K562 (cell line): ENCODE measurements around the gene CCDC27. TPM values are rescaled to one million over a fixed set of nuclear protein-coding genes. Genes with fewer than 3 reads are reported as not detected.
"Not testable (repeated sequence)": the region's sequence is repeated elsewhere in the genome, so short reads cannot be mapped to it uniquely, and the experiment has no call there.

ENCODE experiments used
- ATAC-seq: fragments of 200-7000 bp; cut with Tn5 transposase; 3 replicates; pipeline ENCODE4 v1.9.1; 2020; ENCODE audit warnings: moderate library complexity
- BruUV-seq: library from RNA; stranded (reverse); fragments of 400-500 nt; replicated peaks from 2 replicates; lab custom pipeline; 2021; lab: Mats Ljungman, UMichigan
- CTCF ChIA-PET: fragments of 300-600 bp; formaldehyde crosslinking; extraction: SDS; loops from one replicate; lab custom pipeline; 2021; ENCODE audit warnings: low intra/inter-chr PET ratio; lab: Yijun Ruan, JAX
- POLR2A ChIA-PET: fragments of 300-600, 350-650 bp; sonication (Branson Sonifier 250); formaldehyde crosslinking; extraction: SDS; loops from one replicate; lab custom pipeline; 2021; ENCODE audit warnings: antibody characterized with exemption, inconsistent platforms; lab: Yijun Ruan, JAX
- DNase-seq, 4 experiments: peaks; one replicate each; pipeline versions ENCODE4 v3.0.0 to v3.0.0-alpha.2; 2011 to 2018; ENCODE audit warnings: low spot score in 3 of 4, mixed read lengths in 3 of 4; ENCODE audit errors: extremely low read depth in 1 of 4
- FAIRE-seq: peaks from 2 replicates; lab custom pipeline; 2011; peaks lifted over from hg19 to GRCh38; lab: Jason Lieb, UNC
- H2AFZ ChIP-seq: 2 replicates; pipeline ENCODE4 v1.6.0; 2011; ENCODE audit warnings: low read depth, low read length, control low read depth, inconsistent platforms
- H3K27ac ChIP-seq: fragments of 200-600 bp; 3 replicates; pipeline ENCODE4 v1.8.0; 2011; ENCODE audit warnings: low read depth, mild to moderate bottlenecking, control low read depth, inconsistent platforms, low read length, moderate library complexity, mixed read lengths; ENCODE audit errors: extremely low read depth
- H3K27me3 ChIP-seq, 2 experiments: fragments of 300-600 bp in 1 of 2; 2 replicates in 1 of 2; 3 replicates in 1 of 2; pipeline versions ENCODE4 v1.6.0 to v1.8.0; 2011; ENCODE audit warnings: inconsistent platforms in 2 of 2, low read length in 2 of 2, mild to moderate bottlenecking in 1 of 2, mixed read lengths in 1 of 2, moderate library complexity in 1 of 2; ENCODE audit not compliant: control insufficient read depth in 2 of 2, insufficient read depth in 2 of 2
- H3K36me3 ChIP-seq: fragments of 300-600 bp; 3 replicates; pipeline ENCODE4 v1.8.0; 2011; ENCODE audit warnings: mild to moderate bottlenecking, low read length, inconsistent platforms; ENCODE audit not compliant: control insufficient read depth, insufficient read depth
- H3K4me1 ChIP-seq, 2 experiments: fragments of 200-600 bp in 1 of 2; replicated peaks in 1 of 2; 2 replicates in 1 of 2; 3 replicates in 1 of 2; pipeline versions ENCODE4 v1.5.1 to v1.8.0; 2011; ENCODE audit warnings: inconsistent platforms in 2 of 2, low read length in 2 of 2, mild to moderate bottlenecking in 1 of 2, mixed read lengths in 1 of 2, moderate library complexity in 1 of 2; ENCODE audit not compliant: control insufficient read depth in 2 of 2, insufficient read depth in 2 of 2
- H3K4me2 ChIP-seq: 2 replicates; pipeline ENCODE4 v1.6.1; 2011; ENCODE audit warnings: low read length, control low read depth, inconsistent platforms, mixed read lengths; ENCODE audit not compliant: insufficient read depth
- H3K4me3 ChIP-seq: fragments of 200-600 bp; sonication (generic), shearing (Covaris generic); 2 replicates; pipeline ENCODE4 v1.5.1; 2016; ENCODE audit warnings: control low read depth, inconsistent platforms
- H3K79me2 ChIP-seq: fragments of 200-600 bp; 3 replicates; pipeline ENCODE4 v1.8.0; 2011; ENCODE audit warnings: low read length, inconsistent platforms; ENCODE audit not compliant: control insufficient read depth, insufficient read depth
- H3K9ac ChIP-seq, 2 experiments: 2 replicates each; pipeline versions ENCODE4 v1.6.0 to v1.6.1; 2011; ENCODE audit warnings: low read depth in 2 of 2, low read length in 2 of 2, control low read depth in 1 of 2, inconsistent platforms in 1 of 2, mild to moderate bottlenecking in 1 of 2, mixed read lengths in 1 of 2; ENCODE audit not compliant: insufficient read depth in 1 of 2
- H3K9me1 ChIP-seq: one replicate; pipeline ENCODE4 v1.6.0; 2011; ENCODE audit warnings: inconsistent platforms, mild to moderate bottlenecking, low read length, moderate library complexity; ENCODE audit not compliant: control insufficient read depth, insufficient read depth
- H3K9me3 ChIP-seq: replicated peaks from 2 replicates; pipeline ENCODE4 v1.5.1; 2011; ENCODE audit warnings: low read depth, low read length, inconsistent platforms; ENCODE audit not compliant: control insufficient read depth, insufficient read depth
- H4K20me1 ChIP-seq: replicated peaks from 2 replicates; pipeline ENCODE4 v1.6.1; 2011; ENCODE audit warnings: low read length, inconsistent platforms, mixed read lengths; ENCODE audit not compliant: control insufficient read depth, insufficient read depth
- ZNF121 ChIP-seq: sonication (generic); formaldehyde crosslinking; conservative IDR thresholded peaks from 2 replicates; pipeline ENCODE4 v1.8.0; 2022; ENCODE audit warnings: missing genetic modification reagents
- ZNF3 ChIP-seq: fragments of 250-450 bp; sonication (Bioruptor Pico); IDR thresholded peaks from 2 replicates; pipeline ENCODE4 v1.5.0; 2021; ENCODE audit warnings: mild to moderate bottlenecking, moderate library complexity
- WGBS: fragments of 100-300 bp; shearing (Covaris generic); methylation state at CpG from one replicate; pipeline ENCODE4 v1.1.6; 2016; ENCODE audit warnings: low coverage, mixed read lengths; ENCODE audit not compliant: insufficient coverage; ENCODE audit errors: missing lambda C conversion rate; 5-methylcytosine and 5-hydroxymethylcytosine counted together
- in situ Hi-C: fragments of 300-500 bp; cut with MboI; formaldehyde crosslinking; loops from 4 replicates; pipeline ENCODE4 v1.15.0; 2018; ENCODE audit warnings: inconsistent platforms, mixed read lengths
- intact Hi-C: fragments of 100-400 bp; cut with micrococcal nuclease; formaldehyde crosslinking; loops from 2 replicates; pipeline ENCODE4 v1.14.2; 2022
- polyA plus RNA-seq, 8 experiments: library from polyadenylated mRNA; depleted of rRNA in 4 of 8; stranded (reverse) in 5 of 8; unstranded in 3 of 8; fragments of >200 nt; fragmentation: Nextera tagmentation in 2 of 8; fragmentation: Illumina TruSeq in 1 of 8; extraction: Ambion mirVana in 2 of 8; extraction: Trizol in 1 of 8; gene quantifications; 2 replicates each; pipeline versions ENCODE4 v1.2.1 to v1.2.3, GENCODE V29; 2011 to 2014; ENCODE audit warnings: inconsistent platforms in 1 of 8, missing spikeins in 1 of 8
- total RNA-seq, 7 experiments: library from RNA; depleted of rRNA in 6 of 7; stranded (reverse); fragments of >200 nt in 6 of 7; fragmentation: Illumina TruSeq in 2 of 7; extraction: Trizol in 2 of 7; gene quantifications; 2 replicates each; pipeline versions ENCODE4 v1.2.1 to v1.2.3, GENCODE V29; 2011 to 2021; ENCODE audit warnings: low replicate concordance in 1 of 7
- TF ChIP-seq, protein P1 (sequence below), 2 experiments: fragments of 450-650 bp in 1 of 2; sonication (generic) in 1 of 2; formaldehyde crosslinking in 1 of 2; IDR thresholded peaks in 1 of 2; conservative IDR thresholded peaks in 1 of 2; 2 replicates each; pipeline versions ENCODE4 v1.6.1 to v1.8.1; 2016 to 2023; ENCODE audit warnings: mild to moderate bottlenecking in 2 of 2, moderate library complexity in 2 of 2, inconsistent platforms in 1 of 2, missing genetic modification reagents in 1 of 2
- TF ChIP-seq, protein P2 (sequence below): fragments of 250-450 bp; sonication (Bioruptor Pico); IDR thresholded peaks from 2 replicates; pipeline ENCODE4 v1.5.0; 2021; ENCODE audit warnings: mild to moderate bottlenecking, borderline replicate concordance
- TF ChIP-seq, protein P3 (sequence below): fragments of 450-650 bp; IDR thresholded peaks from 2 replicates; pipeline ENCODE4 v1.6.1; 2016; ENCODE audit warnings: mild to moderate bottlenecking

The CCDC27 gene
- total and polyA plus RNA-seq, 9 of the 15 experiments (the other 6 are each of a cell fraction or from before 2014, with no cell fraction given): 0.01 to 0.04 TPM; not detected in 7

DNA sequence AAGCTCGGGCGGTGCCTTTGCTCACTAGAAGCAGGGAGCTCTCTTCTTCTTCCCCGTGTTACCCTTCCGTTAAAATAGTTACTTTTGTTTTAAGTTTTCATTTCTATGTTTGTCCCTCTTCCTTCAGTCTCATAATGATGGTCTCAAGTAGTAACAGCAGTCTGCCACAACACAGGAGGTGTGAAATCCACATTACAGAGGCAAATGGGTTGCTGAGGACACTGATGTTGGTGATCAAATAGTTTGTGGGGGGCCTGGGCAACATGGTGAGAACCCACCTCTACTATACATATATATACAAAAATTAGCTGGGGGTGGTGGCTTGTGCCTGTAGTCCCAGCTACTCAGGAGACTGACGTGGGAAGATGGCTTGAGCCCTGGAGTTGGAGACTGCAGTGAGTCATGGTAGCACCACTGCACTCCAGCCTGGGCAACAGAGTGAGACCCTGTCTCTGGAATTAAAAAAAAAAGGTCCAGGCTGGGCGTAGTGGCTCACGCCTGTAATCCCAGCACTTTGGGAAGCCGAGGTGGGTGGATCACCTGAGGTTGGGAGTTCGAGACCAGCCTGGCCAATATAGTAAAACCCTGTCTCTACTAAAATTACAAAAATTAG, 58.0 kb downstream of the CCDC27 start:
- in situ Hi-C loops, H3K36me3 ChIP-seq, ATAC-seq, H3K4me2 ChIP-seq, DNase-seq, H3K27ac ChIP-seq, FAIRE-seq, intact Hi-C loops, BruUV-seq, H3K4me3 ChIP-seq, H3K27me3 ChIP-seq, H3K79me2 ChIP-seq, H4K20me1 ChIP-seq, H3K9ac ChIP-seq, CTCF ChIA-PET, H3K9me1 ChIP-seq, H3K9me3 ChIP-seq: not testable (repeated sequence)
- POLR2A ChIA-PET: interaction anchor here (0.6 kb wide), 1 partner anchor 184 kb away, joined by 3 read pairs; no protein-coding TSS in a partner anchor
- H3K4me1 ChIP-seq: peaks cover 18 to 22% of the 10 kb centered on the region in 2 experiments; a peak in 4 of 5 replicates
- TF ChIP-seq, protein P1, sequence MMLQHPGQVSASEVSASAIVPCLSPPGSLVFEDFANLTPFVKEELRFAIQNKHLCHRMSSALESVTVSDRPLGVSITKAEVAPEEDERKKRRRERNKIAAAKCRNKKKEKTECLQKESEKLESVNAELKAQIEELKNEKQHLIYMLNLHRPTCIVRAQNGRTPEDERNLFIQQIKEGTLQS (IDR thresholded peaks at IDR 0.05): 0 out of 2 replicates have a peak, but pooled peaks have one; percentile 10
- TF ChIP-seq, protein P1 (CRISPR knock-in tag; conservative IDR thresholded peaks at IDR 0.05): not testable (repeated sequence)
- TF ChIP-seq ZNF121: peak; percentile 90
- 0 out of 2 replicates have a peak overlapping the region, but pooled peaks have one; percentile 20 for H2AFZ ChIP-seq
- WGBS: 54% methylated on average over 9 of the region's 9 CpGs

DNA sequence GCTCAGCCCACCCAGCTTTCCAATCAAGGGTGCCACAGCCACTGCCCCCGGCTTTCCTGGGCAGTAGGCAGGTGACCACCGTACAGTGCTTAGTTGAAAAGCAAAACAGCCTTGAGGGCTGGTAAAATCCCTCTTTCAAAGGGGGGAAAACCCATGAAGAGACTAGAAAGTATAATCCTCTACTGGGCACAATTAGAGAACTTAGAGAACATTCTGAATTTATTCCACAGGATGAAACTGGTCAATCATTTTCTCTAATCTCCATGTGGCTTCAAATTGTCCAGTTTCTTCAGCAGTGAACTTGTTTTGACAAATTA, 59.3 kb downstream of the CCDC27 start:
- H3K27me3 ChIP-seq: no peaks in the 10 kb centered on the region
- H3K9ac ChIP-seq: peak overlapping the region in 1 of 2 experiments; percentile 80; a peak in 2 of 4 replicates
- intact Hi-C loops (no loop called here), in situ Hi-C loops (no loop called here)
- H3K9me1 ChIP-seq: no peaks in the 10 kb centered on the region
- peak overlapping the region; percentile 26 for H3K4me2 ChIP-seq
- no peak for DNase-seq
- no peaks in the 10 kb centered on the region for H4K20me1 ChIP-seq
- ChIA-PET POLR2A (no interaction called here), CTCF (no interaction called here)
- H2AFZ ChIP-seq: peak overlapping the region; percentile 54
- peaks cover 10 to 26% of the 10 kb centered on the region in 2 experiments; a peak in 3 of 5 replicates for H3K4me1 ChIP-seq
- no peaks in the 10 kb centered on the region for H3K9me3 ChIP-seq
- peak; percentile 6 for FAIRE-seq
- BruUV-seq: no TSS peak
- peaks cover 8% of the 10 kb centered on the region; the same call in 1 of the 3 replicates for H3K36me3 ChIP-seq
- H3K79me2 ChIP-seq: no peaks in the 10 kb centered on the region
- WGBS: 25% methylated on average over 2 of the region's 2 CpGs
- ATAC-seq: no peak
- no peak overlapping the region for H3K4me3 ChIP-seq
- no peak overlapping the region for H3K27ac ChIP-seq
- no peak for TF ChIP-seq ZNF3
- TF ChIP-seq, protein P2, sequence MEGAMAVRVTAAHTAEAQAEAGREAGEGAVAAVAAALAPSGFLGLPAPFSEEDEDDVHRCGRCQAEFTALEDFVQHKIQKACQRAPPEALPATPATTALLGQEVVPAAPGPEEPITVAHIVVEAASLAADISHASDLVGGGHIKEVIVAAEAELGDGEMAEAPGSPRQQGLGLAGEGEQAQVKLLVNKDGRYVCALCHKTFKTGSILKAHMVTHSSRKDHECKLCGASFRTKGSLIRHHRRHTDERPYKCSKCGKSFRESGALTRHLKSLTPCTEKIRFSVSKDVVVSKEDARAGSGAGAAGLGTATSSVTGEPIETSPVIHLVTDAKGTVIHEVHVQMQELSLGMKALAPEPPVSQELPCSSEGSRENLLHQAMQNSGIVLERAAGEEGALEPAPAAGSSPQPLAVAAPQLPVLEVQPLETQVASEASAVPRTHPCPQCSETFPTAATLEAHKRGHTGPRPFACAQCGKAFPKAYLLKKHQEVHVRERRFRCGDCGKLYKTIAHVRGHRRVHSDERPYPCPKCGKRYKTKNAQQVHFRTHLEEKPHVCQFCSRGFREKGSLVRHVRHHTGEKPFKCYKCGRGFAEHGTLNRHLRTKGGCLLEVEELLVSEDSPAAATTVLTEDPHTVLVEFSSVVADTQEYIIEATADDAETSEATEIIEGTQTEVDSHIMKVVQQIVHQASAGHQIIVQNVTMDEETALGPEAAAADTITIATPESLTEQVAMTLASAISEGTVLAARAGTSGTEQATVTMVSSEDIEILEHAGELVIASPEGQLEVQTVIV: no peak
- TF ChIP-seq, protein P3, sequence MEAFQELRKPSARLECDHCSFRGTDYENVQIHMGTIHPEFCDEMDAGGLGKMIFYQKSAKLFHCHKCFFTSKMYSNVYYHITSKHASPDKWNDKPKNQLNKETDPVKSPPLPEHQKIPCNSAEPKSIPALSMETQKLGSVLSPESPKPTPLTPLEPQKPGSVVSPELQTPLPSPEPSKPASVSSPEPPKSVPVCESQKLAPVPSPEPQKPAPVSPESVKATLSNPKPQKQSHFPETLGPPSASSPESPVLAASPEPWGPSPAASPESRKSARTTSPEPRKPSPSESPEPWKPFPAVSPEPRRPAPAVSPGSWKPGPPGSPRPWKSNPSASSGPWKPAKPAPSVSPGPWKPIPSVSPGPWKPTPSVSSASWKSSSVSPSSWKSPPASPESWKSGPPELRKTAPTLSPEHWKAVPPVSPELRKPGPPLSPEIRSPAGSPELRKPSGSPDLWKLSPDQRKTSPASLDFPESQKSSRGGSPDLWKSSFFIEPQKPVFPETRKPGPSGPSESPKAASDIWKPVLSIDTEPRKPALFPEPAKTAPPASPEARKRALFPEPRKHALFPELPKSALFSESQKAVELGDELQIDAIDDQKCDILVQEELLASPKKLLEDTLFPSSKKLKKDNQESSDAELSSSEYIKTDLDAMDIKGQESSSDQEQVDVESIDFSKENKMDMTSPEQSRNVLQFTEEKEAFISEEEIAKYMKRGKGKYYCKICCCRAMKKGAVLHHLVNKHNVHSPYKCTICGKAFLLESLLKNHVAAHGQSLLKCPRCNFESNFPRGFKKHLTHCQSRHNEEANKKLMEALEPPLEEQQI: no peak
